GM12878 (cell line): ENCODE measurements around the gene PPL. TPM values are rescaled to one million over a fixed set of nuclear protein-coding genes. Genes with fewer than 3 reads are reported as not detected.

ENCODE experiments used
- ATAC-seq: fragments of 200-7000 bp; cut with Tn5 transposase; 3 replicates; pipeline ENCODE4 v1.9.1; 2020; ENCODE audit warnings: mild to moderate bottlenecking, moderate library complexity
- BruUV-seq: library from RNA; stranded (reverse); fragments of 400-500 nt; replicated peaks from 2 replicates; lab custom pipeline; 2021; lab: Mats Ljungman, UMichigan
- CTCF ChIA-PET: fragments of 300-600 bp; sonication (Branson Sonifier 250); formaldehyde crosslinking; extraction: SDS; loops from one replicate; lab custom pipeline; 2021; ENCODE audit warnings: inconsistent platforms; lab: Yijun Ruan, JAX
- POLR2A ChIA-PET: fragments of 350-600 bp; formaldehyde crosslinking; extraction: SDS; loops from one replicate; lab custom pipeline; 2021; ENCODE audit warnings: inconsistent platforms; lab: Charles Lee
- RAD21 ChIA-PET: fragments of 300-600 bp; sonication (Branson Sonifier 250); formaldehyde crosslinking; loops from one replicate; lab custom pipeline; 2023; ENCODE audit warnings: antibody characterized with exemption; ENCODE audit not compliant: unreplicated experiment; lab: Charles Lee
- SMC1A ChIA-PET: fragments of 300-600 bp; sonication (Branson Sonifier 250); formaldehyde crosslinking; loops from one replicate; lab custom pipeline; 2023; ENCODE audit not compliant: unreplicated experiment, uncharacterized antibody; lab: Charles Lee
- DNase-seq: peaks from one replicate; pipeline ENCODE4 v3.0.0-alpha.2; 2011; ENCODE audit warnings: low read depth, low spot score
- FAIRE-seq: peaks from 3 replicates; lab custom pipeline; 2011; peaks lifted over from hg19 to GRCh38; lab: Jason Lieb, UNC
- H2AFZ ChIP-seq: 2 replicates; pipeline ENCODE4 v1.6.0; 2011; ENCODE audit warnings: low read depth, low read length, control low read depth; ENCODE audit not compliant: control insufficient read depth
- H3K27ac ChIP-seq: 2 replicates; pipeline ENCODE4 v1.5.1; 2011; ENCODE audit warnings: control low read depth; ENCODE audit not compliant: control insufficient read depth, insufficient read depth
- H3K27me3 ChIP-seq, 2 experiments: replicated peaks in 1 of 2; 2 replicates each; pipeline versions ENCODE4 v1.6.0 to v1.6.1; 2011; ENCODE audit warnings: low read length in 1 of 2; ENCODE audit not compliant: control insufficient read depth in 2 of 2, insufficient read depth in 2 of 2
- H3K36me3 ChIP-seq, 2 experiments: 2 replicates each; pipeline ENCODE4 v1.5.1; 2011; ENCODE audit warnings: low read length in 1 of 2; ENCODE audit not compliant: control insufficient read depth in 2 of 2, insufficient read depth in 2 of 2
- H3K4me1 ChIP-seq: 2 replicates; pipeline ENCODE4 v1.6.1; 2011; ENCODE audit warnings: mild to moderate bottlenecking, low read length, moderate library complexity, mixed read lengths; ENCODE audit not compliant: control insufficient read depth, insufficient read depth
- H3K4me2 ChIP-seq: 2 replicates; pipeline ENCODE4 v1.6.0; 2011; ENCODE audit warnings: control low read depth; ENCODE audit not compliant: control insufficient read depth, insufficient read depth
- H3K4me3 ChIP-seq: fragments of 200-600 bp; sonication (generic); 2 replicates; pipeline ENCODE4 v1.5.1; 2016
- H3K79me2 ChIP-seq: 2 replicates; pipeline ENCODE4 v1.6.0; 2011; ENCODE audit warnings: low read length; ENCODE audit not compliant: control insufficient read depth, insufficient read depth
- H3K9ac ChIP-seq: 2 replicates; pipeline ENCODE4 v1.8.0; 2011; ENCODE audit warnings: low read length, control low read depth, mixed read lengths; ENCODE audit not compliant: control insufficient read depth, insufficient read depth
- H3K9me3 ChIP-seq: replicated peaks from 3 replicates; pipeline ENCODE4 v1.5.1; 2011; ENCODE audit warnings: mild to moderate bottlenecking, low read length; ENCODE audit not compliant: control insufficient read depth, insufficient read depth
- H4K20me1 ChIP-seq: 2 replicates; pipeline ENCODE4 v1.6.0; 2011; ENCODE audit not compliant: control insufficient read depth, insufficient read depth
- ASH2L ChIP-seq: fragments of 300-600, 200-600 bp; sonication (generic); IDR thresholded peaks from 2 replicates; pipeline ENCODE4 v1.6.1; 2017; ENCODE audit warnings: low read depth, mild to moderate bottlenecking, borderline replicate concordance
- EED ChIP-seq: sonication (generic); IDR thresholded peaks from 2 replicates; pipeline ENCODE4 v1.6.1; 2016; ENCODE audit warnings: antibody characterized with exemption, low read depth
- PAX5 ChIP-seq: IDR thresholded peaks from 2 replicates; pipeline ENCODE4 v1.6.1; 2011; ENCODE audit warnings: low read depth, low read length, borderline replicate concordance
- ZNF274 ChIP-seq: IDR thresholded peaks from one replicate; pipeline ENCODE4 v1.8.0; 2011; ENCODE audit not compliant: insufficient read length, insufficient read depth
- WGBS: methylation state at CpG from one replicate; pipeline ENCODE4 v1.1.6; 2016; ENCODE audit warnings: low lambda C conversion rate; ENCODE audit not compliant: insufficient replicate concordance, insufficient coverage; ENCODE audit errors: missing lambda C conversion rate; 5-methylcytosine and 5-hydroxymethylcytosine counted together
- in situ Hi-C: fragments of 300-500 bp; cut with MboI; formaldehyde crosslinking; loops from 9 replicates; pipeline ENCODE4 v1.14.3; 2018; ENCODE audit warnings: mixed read lengths
- intact Hi-C: fragments of 100-400 bp; cut with micrococcal nuclease; formaldehyde crosslinking; loops from one replicate; pipeline ENCODE4 v1.14.2; 2022; ENCODE audit not compliant: unreplicated experiment
- polyA plus RNA-seq, 11 experiments: library from polyadenylated mRNA; depleted of rRNA in 4 of 11; unstranded in 6 of 11; stranded (reverse) in 5 of 11; fragments of >200 nt; fragmentation: Nextera tagmentation in 4 of 11; fragmentation: Illumina TruSeq in 1 of 11; extraction: Ambion mirVana in 4 of 11; extraction: Trizol in 1 of 11; gene quantifications; 1 replicate in 1 of 11; 2 replicates in 10 of 11; pipeline versions ENCODE4 v1.2.1 to v1.2.3, GENCODE V29; 2011 to 2016; ENCODE audit warnings: inconsistent platforms in 2 of 11, missing spikeins in 2 of 11, low read depth in 1 of 11
- total RNA-seq, 4 experiments: library from RNA; depleted of rRNA in 3 of 4; stranded (reverse); fragments of >200 nt in 3 of 4; fragmentation: Illumina TruSeq in 1 of 4; extraction: Trizol in 1 of 4; gene quantifications; 2 replicates each; pipeline versions ENCODE4 v1.2.1 to v1.2.3, GENCODE V29; 2013 to 2021
- TF ChIP-seq, protein P1 (sequence below): IDR thresholded peaks from 2 replicates; pipeline ENCODE4 v1.6.1; 2011; ENCODE audit warnings: borderline replicate concordance, low read depth, mild to moderate bottlenecking, moderate library complexity, mixed read lengths, low read length; ENCODE audit not compliant: insufficient read depth; ENCODE audit errors: extremely low read length

The PPL gene
- total and polyA plus RNA-seq, 10 of the 15 experiments (the other 5 are each of a cell fraction or from before 2014, with no cell fraction given): 0.03 to 0.47 (median 0.05) TPM; not detected in 2

DNA sequence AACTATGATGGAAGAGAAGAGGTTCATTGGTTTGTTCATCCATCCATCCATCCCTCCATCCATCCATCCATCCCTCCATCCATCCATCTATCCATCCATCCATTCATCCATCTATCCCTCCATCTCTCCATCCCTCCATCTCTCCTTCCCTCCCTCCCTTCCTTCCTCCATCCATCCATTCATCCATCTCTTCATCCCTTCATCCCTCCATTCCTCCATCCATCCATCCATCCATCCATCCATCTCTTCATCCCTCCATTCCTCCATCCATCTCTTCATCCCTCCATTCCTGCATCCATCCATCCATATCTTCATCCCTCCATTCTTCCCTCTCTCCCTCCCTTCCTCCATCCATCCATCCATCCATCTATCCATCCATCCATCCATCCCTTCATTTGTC, 10.0 kb upstream of the PPL start:
- in situ Hi-C loops: no loop called here
- RAD21 ChIA-PET: no interaction called here
- TF ChIP-seq PAX5: no peak
- no peak for TF ChIP-seq ASH2L
- intact Hi-C loops: no loop called here
- Histone ChIP-seq H3K79me2 (no peaks in the 10 kb centered on the region), H3K9ac (no peak overlapping the region), H3K4me1 (no peaks in the 10 kb centered on the region), H3K4me3 (no peak overlapping the region), H3K4me2 (no peak overlapping the region), H3K36me3 (no peaks in the 10 kb centered on the region), H3K9me3 (no peaks in the 10 kb centered on the region), H4K20me1 (no peaks in the 10 kb centered on the region), H2AFZ (no peak overlapping the region), H3K27me3 (no peaks in the 10 kb centered on the region), H3K27ac (no peak overlapping the region)
- POLR2A ChIA-PET: no interaction called here
- FAIRE-seq: no peak
- no TSS peak for BruUV-seq
- DNase-seq: no peak
- no peak for ATAC-seq
- CTCF ChIA-PET: no interaction called here
- SMC1A ChIA-PET: no interaction called here

DNA sequence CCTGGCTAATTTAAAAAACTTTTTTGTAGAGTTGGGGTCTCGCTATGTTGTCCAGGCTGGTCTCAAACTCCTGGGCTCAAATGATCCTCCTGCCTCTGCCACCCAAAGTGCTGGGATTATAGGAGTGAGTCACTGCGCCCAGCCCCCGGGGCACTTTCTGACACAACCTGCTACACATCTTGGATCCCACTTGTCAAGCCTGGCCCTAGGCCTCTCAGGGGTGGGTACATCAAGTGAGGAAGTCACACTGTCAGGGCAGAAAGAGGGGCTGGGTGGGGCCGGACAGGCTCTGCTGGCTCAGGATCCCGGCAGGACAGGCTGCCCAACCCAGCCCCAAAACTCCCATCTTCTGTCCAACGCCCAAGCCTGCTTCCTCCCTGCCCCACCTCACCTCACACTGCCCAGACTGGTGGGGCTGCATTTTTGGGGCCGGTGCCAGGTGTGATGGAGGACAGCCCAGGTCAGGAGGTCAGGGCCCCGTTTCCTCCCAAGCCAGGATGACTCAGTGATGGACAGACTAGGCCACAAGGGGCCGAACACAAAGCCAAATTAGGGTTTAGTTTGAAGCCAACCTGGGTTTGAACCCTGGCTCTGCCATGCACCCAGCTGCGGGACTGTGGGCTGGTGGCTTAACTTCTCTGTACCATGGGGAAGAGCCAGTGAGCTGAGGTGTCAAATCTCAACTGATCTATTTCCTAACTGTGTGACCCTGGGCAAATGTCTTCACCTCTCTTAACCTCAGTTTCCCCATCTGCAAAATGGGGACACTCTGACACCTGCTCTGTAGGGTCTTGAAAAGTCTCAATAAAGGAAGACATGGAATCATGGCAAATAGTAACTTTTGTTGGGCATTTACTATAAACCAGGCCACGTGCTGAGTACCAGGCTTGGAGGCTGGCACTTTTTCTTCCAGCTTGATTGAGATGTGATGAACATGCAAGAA, 8.9 kb upstream of the PPL start:
- in situ Hi-C loops: no loop called here
- no peak for TF ChIP-seq ZNF274
- TF ChIP-seq, protein P1, sequence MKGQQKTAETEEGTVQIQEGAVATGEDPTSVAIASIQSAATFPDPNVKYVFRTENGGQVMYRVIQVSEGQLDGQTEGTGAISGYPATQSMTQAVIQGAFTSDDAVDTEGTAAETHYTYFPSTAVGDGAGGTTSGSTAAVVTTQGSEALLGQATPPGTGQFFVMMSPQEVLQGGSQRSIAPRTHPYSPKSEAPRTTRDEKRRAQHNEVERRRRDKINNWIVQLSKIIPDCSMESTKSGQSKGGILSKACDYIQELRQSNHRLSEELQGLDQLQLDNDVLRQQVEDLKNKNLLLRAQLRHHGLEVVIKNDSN: no peak
- TF ChIP-seq ASH2L: no peak
- no peak for TF ChIP-seq EED

More for the DNA sequence above, 8.9 kb upstream of the PPL start:
- H4K20me1 ChIP-seq: no peaks in the 10 kb centered on the region
- no peak for ATAC-seq
- no TSS peak for BruUV-seq
- H2AFZ ChIP-seq: no peak overlapping the region
- H3K4me2 ChIP-seq: no peak overlapping the region
- H3K27ac ChIP-seq: no peak overlapping the region
- no peaks in the 10 kb centered on the region for H3K9me3 ChIP-seq
- no peak for DNase-seq
- no peaks in the 10 kb centered on the region for H3K36me3 ChIP-seq
- 38% methylated on average over 11 of the region's 11 CpGs for WGBS
- ChIA-PET CTCF (no interaction called here), RAD21 (no interaction called here), POLR2A (no interaction called here), SMC1A (no interaction called here)
- H3K4me1 ChIP-seq: no peaks in the 10 kb centered on the region
- FAIRE-seq: no peak
- no peak overlapping the region for H3K9ac ChIP-seq
- no peaks in the 10 kb centered on the region for H3K79me2 ChIP-seq
- intact Hi-C loops: no loop called here
- no peak overlapping the region for H3K4me3 ChIP-seq
- H3K27me3 ChIP-seq: no peaks in the 10 kb centered on the region
